ENCODE results near the gene AZIN2.
"Not testable (repeated sequence)": the region's sequence is repeated elsewhere in the genome, so short reads cannot be mapped to it uniquely, and the experiment has no call there.

The AZIN2 gene

DNA sequence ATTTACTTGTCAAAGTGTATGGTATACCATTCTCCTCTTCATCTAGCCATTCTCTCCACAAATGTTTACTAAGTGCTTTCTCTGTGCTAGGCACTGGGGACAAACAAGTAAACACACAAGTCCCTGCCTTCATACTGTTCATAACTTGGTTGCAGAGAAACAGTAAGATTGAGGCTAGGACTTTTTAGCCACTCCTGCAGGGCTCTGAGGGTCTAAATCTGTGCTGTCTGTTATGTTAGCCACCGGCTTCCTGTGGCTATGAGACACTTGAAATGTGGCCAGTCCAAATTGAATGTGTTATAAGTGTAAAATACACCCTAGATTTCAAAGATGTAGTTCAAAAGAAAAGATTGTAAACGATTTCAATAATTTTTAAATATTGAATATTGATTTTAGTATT is 50.2 kb downstream of the AZIN2 start:
- DNase-seq = no peak

- no peak for DNase-seq
These were observed 51.6 kb downstream of the AZIN2 start for GRCh38 chr1:33132549-33132948.

GRCh38 chr1:33133478-33134105 is 52.6 kb downstream of the AZIN2 start:
- peak; percentile 49 for DNase-seq

- not testable (repeated sequence) for DNase-seq
These were observed 55.1 kb downstream of the AZIN2 start for GRCh38 chr1:33136041-33136440.

DNA sequence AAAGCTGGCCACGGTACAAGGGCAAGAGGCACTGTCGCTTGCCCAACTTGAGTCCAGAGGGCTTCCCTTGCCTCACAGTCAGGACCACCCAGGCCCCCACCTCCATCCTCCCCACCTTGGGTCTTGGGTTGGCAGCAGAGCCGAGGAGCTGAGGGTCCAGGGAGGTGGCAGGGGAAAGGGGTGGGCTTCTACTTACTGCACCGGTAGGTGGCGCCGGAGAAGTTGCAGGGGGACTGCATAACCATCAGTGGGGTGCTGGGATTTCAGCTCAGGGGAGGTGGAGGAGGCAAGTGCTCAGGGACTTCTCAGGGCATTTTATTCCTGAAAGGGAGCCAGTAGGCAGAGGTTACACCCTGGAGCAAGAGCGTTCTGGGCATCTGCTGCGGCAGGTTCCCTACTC is 56.8 kb downstream of the AZIN2 start:
- DNase-seq = peak; percentile 15

DNA sequence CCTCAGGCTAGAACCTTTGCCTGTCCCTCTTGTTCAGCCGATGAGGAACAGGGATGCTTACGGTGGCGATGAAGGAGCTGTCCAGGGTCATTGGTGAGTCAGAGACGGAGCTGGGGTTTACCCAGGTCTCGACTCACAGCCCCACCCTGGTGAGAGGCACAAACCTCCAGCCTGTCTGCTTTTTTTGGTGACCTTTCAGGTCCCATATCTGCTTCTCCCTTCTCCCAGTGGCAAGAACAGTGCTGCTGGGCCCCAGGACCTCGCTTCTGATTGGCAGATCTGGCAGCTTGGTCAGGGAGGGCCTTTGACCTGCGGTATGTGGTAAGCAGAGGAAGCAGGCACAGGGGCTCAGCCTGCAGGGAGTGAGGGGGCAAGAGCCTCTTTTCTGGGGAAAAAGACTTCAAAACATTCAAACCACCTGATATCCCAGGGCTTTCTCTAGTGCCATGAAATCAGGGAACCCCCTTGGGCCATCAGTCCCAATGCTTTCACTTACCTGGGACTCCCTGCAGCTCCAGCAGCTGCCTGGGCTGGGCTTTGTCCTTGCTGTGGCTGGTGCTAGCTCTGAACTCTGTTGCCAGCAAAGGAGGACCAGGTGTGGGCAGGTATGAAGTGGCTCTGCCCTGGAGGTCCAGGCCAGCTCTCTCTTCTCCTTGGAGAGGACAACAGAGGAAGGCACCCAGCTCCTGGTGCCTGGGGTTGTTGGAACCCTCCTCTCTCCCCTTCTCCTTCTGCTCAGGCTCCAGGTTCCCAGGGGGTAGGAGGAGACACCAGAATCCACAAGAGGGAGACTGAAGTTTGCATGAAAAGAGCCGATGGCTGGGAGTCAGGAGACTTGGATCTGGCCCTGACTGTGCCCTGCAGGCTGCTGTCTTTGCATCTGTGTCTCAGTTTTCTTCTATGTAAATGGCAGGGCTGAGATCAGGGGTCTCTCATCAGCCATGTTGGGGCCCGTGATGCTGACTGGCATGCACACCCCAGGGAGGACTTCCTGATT is 59.5 kb downstream of the AZIN2 start:
- no peak for DNase-seq

DNA sequence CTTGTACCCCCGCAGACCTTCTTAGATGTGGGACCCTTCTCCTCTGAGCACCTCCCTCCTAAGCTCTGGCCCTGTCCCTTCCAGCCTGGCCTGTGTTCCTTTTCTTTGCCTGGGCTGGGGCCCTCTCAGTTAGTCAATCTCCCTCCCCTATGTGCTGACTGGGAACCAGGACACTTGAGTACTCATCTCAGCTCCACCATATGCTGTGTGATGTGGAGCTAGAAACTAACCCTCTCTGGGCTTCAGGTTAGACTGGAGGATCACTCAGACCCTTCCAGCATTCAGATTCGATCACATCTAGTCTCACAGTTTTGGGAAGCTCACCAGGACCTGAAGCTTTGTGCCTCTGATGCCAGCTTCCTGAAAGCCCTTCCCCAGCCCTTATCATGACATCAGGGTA is 60.3 kb downstream of the AZIN2 start:
- no peak for DNase-seq

- DNase-seq = no peak
These were observed 60.8 kb downstream of the AZIN2 start for GRCh38 chr1:33141781-33142180.

GRCh38 chr1:33142483-33143064 is 61.6 kb downstream of the AZIN2 start:
- peak; percentile 26 for DNase-seq

DNA sequence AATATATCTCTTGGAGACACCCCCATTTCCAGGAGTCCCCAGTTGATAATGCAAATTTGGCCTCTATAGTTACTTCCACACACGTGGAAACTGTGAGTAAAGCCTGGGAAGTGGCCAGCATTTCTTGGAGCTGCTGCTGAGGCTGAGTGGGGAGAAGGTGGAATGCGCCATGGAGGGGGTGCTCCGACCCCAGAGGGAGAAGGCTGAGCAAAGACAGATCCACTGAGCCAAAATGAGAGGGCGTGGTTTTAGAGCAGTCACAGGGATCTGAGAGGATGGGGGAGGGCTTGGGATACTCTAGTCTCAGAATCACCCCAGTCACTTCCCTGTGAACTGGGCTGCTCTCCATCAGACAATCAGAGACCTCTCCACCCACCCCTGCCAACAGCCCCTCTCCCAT is 62.2 kb downstream of the AZIN2 start:
- no peak for DNase-seq

- DNase-seq = peak; percentile 9
These were observed 62.7 kb downstream of the AZIN2 start for GRCh38 chr1:33143698-33144097.

- DNase-seq = no peak
These were observed 65.0 kb downstream of the AZIN2 start for GRCh38 chr1:33146003-33146402.

DNA sequence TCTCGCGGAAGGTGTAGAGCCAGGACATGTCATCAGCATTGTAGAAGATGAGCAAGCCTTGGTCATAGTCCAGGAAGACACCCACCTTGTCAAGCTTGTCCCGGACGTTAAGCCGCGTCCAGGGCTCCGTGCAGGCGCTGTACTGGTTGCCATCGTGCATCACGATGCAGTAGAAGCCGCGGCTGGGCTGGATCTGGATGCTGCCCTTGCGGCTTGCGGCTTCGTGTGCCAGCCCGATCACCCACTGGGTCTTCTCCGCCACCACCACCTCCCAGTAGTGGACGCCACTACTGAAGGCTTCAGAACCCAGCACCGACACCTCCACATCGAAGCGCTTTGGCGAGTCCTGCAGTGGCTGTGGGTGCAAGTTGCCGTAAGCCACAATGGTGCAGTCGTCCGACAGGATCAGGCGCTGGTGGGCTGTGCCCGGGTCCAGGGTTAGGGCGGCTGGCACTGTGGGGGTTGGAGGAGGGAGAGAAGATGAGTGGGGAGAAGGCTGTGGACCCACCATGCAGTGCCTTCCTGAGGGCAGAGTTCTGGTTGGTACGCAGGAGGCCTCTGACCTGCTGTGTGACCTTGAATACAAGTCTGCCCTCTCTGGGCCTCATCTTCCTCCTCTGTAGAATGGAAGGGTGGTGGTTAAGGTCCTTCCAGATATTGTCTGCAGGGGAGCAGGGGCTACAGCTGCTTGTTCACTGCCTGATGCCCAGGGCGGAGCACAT is 66.5 kb downstream of the AZIN2 start:
- no peak for DNase-seq

DNA sequence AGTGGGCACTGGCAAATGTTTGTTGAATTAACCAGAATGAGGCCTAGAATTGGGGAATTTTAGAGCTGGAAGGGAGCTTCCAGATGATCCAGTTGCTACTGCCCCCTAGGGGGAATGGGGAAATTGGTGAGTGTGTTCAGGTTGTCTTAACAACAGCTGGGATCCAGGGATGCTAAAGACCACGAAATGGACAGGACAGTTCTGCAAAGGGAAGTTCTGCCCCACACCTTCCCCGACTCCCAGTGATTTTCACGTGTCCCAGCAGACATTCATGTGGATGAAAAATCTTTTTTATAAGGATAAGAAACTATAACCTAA is 67.0 kb downstream of the AZIN2 start:
- peak; percentile 34 for DNase-seq

DNA sequence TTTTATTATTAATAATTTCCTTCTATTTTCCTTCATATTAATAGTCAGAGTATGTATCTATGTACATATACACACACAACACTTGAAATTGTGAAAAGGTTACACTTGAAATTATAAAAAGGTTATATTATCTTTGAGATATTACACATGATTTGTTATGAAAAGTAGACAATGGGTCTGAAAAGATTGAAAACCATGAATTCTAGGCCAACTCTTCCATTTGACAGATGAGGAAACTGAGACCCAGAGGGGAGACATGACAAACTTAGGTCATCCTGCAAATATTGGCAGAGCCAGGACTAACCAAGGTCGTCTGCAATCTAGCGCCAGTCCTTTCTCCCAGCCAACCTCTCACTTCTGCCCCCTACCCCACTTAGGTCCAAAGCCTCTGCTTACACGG is 67.7 kb downstream of the AZIN2 start:
- no peak for DNase-seq

- DNase-seq = no peak
These were observed 68.7 kb downstream of the AZIN2 start for GRCh38 chr1:33149453-33150190.

- DNase-seq = no peak
These were observed 69.6 kb downstream of the AZIN2 start for GRCh38 chr1:33150522-33150921.

- DNase-seq = peak; percentile 15
These were observed 70.2 kb downstream of the AZIN2 start for GRCh38 chr1:33151116-33151515.

DNA sequence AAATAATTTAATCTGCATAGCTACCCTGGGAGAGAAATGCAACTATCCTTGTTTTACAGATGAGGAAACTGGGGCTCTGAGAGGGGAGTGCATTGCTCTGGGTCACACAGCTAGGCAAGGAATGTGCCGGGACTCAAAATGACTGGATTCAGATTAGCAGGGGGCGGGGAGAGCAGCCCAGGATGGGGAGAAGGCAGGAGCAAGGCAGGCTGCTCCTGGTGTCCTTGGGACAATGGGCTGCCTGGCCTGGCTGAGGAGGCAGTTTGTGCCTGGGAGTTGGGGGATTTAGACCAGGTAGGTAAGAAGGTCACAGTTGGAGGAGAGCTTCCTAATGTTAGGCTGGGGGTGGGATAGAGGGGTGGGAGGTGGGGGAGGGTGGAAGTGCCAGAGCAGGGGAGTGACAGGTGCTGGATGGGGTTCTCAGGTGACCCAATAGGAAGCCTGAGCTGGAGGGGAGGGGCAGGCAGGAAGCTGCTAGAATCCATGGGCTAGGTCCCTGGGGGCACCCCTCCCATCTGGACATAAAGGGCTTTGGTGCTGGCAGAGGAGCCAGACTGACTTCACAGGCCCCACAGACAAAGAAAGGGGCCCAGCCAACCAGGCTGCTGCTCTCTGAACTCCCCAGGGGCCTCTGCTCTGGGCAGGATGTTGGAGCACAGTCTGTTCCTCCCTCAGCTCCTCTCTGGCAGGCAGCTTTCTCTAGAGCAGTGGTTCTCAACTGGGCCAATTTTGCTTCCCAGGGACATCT is 71.9 kb downstream of the AZIN2 start:
- no peak for DNase-seq

DNA sequence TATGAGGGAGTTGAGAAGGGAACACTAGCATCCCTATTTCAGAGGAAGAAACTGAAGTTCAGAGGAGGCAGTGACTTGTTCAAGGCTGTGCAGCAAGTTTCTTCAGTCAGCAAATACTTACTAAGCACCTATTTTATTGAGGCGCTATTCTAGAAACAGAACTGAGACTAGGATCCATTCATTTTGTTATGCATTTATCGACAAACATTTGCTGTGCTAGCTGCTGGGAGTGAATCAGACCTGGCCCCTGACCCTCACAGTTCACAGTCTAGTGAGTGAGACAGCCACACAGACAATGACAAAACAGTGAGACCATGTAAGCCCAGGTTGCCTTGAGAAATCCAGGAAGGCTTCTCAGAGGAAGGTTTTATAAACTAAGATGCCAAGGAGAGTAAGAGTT is 72.7 kb downstream of the AZIN2 start:
- no peak for DNase-seq

- no peak for DNase-seq
These were observed 75.1 kb downstream of the AZIN2 start for GRCh38 chr1:33155877-33156538.
